Measurements from ENCODE around the gene SPEF2. TPM values are rescaled to one million over a fixed set of nuclear protein-coding genes. Genes with fewer than 3 reads are reported as not detected.
A peak's percentile ranks its signal among the peaks of the same experiment; 100 is the strongest.

The SPEF2 gene
- total and polyA plus RNA-seq, 10 of the 15 experiments (the other 5 are each of a cell fraction or from before 2014, with no cell fraction given) = 0.03 to 2.0 (median 0.07) TPM; not detected in 3

DNA sequence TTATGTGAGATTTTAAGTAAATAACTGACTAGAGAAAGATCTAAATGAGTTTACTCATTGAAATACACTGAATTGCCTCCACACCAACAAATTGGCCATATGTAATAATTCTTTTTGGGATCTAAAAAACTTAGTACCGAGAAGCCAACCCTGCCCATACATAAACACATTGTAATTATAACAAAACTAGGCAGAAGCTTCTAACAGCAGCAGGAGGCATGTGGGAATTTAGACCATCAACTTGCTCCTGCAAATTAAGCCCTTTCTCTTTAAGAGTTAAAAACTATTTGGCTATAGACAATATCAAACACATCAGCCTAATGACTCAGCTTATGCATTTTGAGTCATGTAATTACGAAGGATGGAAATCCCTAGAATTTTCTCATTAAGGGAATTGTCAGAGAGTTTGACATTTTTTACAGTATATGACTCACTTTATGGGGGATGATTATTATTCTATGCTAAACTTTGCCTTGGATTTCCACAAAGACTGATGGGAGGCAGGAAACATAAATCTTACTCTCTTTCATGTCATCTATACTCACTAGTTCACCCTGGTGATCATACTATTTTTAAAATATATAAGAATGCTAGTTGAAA is 240.0 kb downstream of the SPEF2 start:
- RAD21 ChIA-PET (ENCODE audit: unreplicated experiment) = interaction anchor here (0.7 to 3.1 kb wide), 7 partner anchors 9 to 77 kb away, joined by 3 to 13 read pairs (median 6); no protein-coding TSS in a partner anchor
- TF ChIP-seq, protein P1, sequence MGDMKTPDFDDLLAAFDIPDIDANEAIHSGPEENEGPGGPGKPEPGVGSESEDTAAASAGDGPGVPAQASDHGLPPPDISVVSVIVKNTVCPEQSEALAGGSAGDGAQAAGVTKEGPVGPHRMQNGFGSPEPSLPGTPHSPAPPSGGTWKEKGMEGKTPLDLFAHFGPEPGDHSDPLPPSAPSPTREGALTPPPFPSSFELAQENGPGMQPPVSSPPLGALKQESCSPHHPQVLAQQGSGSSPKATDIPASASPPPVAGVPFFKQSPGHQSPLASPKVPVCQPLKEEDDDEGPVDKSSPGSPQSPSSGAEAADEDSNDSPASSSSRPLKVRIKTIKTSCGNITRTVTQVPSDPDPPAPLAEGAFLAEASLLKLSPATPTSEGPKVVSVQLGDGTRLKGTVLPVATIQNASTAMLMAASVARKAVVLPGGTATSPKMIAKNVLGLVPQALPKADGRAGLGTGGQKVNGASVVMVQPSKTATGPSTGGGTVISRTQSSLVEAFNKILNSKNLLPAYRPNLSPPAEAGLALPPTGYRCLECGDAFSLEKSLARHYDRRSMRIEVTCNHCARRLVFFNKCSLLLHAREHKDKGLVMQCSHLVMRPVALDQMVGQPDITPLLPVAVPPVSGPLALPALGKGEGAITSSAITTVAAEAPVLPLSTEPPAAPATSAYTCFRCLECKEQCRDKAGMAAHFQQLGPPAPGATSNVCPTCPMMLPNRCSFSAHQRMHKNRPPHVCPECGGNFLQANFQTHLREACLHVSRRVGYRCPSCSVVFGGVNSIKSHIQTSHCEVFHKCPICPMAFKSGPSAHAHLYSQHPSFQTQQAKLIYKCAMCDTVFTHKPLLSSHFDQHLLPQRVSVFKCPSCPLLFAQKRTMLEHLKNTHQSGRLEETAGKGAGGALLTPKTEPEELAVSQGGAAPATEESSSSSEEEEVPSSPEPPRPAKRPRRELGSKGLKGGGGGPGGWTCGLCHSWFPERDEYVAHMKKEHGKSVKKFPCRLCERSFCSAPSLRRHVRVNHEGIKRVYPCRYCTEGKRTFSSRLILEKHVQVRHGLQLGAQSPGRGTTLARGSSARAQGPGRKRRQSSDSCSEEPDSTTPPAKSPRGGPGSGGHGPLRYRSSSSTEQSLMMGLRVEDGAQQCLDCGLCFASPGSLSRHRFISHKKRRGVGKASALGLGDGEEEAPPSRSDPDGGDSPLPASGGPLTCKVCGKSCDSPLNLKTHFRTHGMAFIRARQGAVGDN (IDR thresholded peaks at IDR 0.05) = 0 out of 2 replicates have a peak, but pooled peaks have one; percentile 10
- TF ChIP-seq EED (IDR thresholded peaks at IDR 0.05; ENCODE audit: low read depth) = no peak
- TF ChIP-seq RELA (IDR thresholded peaks at IDR 0.05; ENCODE audit: borderline replicate concordance, partially characterized antibody) = no peak
- TF ChIP-seq IKZF1 (conservative IDR thresholded peaks at IDR 0.05) = peak; percentile 28; the same call in 1 of the 2 replicates
- peak in 1 of 2 experiments; percentile 10; a peak in 1 of 4 replicates for TF ChIP-seq IKZF2 (IDR thresholded peaks at IDR 0.05)
- no peak for TF ChIP-seq CHD2 (IDR thresholded peaks at IDR 0.05; ENCODE audit: borderline replicate concordance, low read depth, low read length)
- peak; percentile 76 for TF ChIP-seq JUNB (IDR thresholded peaks at IDR 0.05)
- Histone ChIP-seq H3K79me2 (ENCODE audit: control insufficient read depth, insufficient read depth, low read length) (no peaks in the 10 kb centered on the region), H3K27me3 (replicated peaks in 1 of 2; ENCODE audit: control insufficient read depth in 2 of 2, insufficient read depth in 2 of 2, low read length in 1 of 2) (no peaks in the 10 kb centered on the region), H3K27ac (ENCODE audit: control insufficient read depth, insufficient read depth) (no peak overlapping the region), H3K4me1 (ENCODE audit: control insufficient read depth, insufficient read depth, low read length) (peaks cover 12% of the 10 kb centered on the region), H3K9ac (ENCODE audit: control insufficient read depth, insufficient read depth, low read length) (no peak overlapping the region), H2AFZ (ENCODE audit: control insufficient read depth, low read depth, low read length) (no peak overlapping the region), H3K4me2 (ENCODE audit: control insufficient read depth, insufficient read depth) (no peak overlapping the region), H3K9me3 (replicated peaks; ENCODE audit: control insufficient read depth, insufficient read depth, low read length) (no peaks in the 10 kb centered on the region), H3K36me3 (ENCODE audit: control insufficient read depth in 2 of 2, insufficient read depth in 2 of 2, low read length in 1 of 2) (no peaks in the 10 kb centered on the region), H3K4me3 (no peak overlapping the region), H4K20me1 (ENCODE audit: control insufficient read depth, insufficient read depth) (no peaks in the 10 kb centered on the region)
- intact Hi-C loops (cut with micrococcal nuclease; ENCODE audit: unreplicated experiment) (loop anchor here (2.0 kb wide), 1 partner anchor 45 kb away; no protein-coding TSS in a partner anchor), in situ Hi-C loops (cut with MboI) (no loop called here)
- CTCF ChIA-PET = interaction anchor here (0.6 to 1.8 kb wide), 5 partner anchors 44 to 594 kb away, joined by 3 to 8 read pairs (median 4); no protein-coding TSS in a partner anchor
- SMC1A ChIA-PET (ENCODE audit: uncharacterized antibody, unreplicated experiment) = interaction anchor here (0.7 to 15.1 kb wide), 12 partner anchors 9 to 79 kb away, joined by 3 to 238 read pairs (median 4); no protein-coding TSS in a partner anchor
- ATAC-seq (no peak), FAIRE-seq (no peak), DNase-seq (ENCODE audit: low read depth, low spot score) (no peak)
- BruUV-seq (replicated peaks) = TSS peak; percentile 78
- 28% methylated on average over 2 of the region's 2 CpGs for WGBS (ENCODE audit: insufficient coverage, insufficient replicate concordance, low lambda C conversion rate, missing lambda C conversion rate)
- POLR2A ChIA-PET = interaction anchor here (1.0 to 3.5 kb wide), 4 partner anchors 10 to 46 kb away, joined by 3 to 23 read pairs (median 6); no protein-coding TSS in a partner anchor
